SJCRH30 (cell line): ENCODE results near the gene MAD1L1. TPM values are rescaled to one million over a fixed set of nuclear protein-coding genes. Genes with fewer than 3 reads are reported as not detected.

ENCODE experiments used
- DNase-seq, 2 experiments: peaks; one replicate each; pipeline ENCODE4 v3.0.0-alpha.2; 2015 to 2020
- H3K27ac ChIP-seq: fragments of 250-450 bp; sonication (Bioruptor Pico); 2 replicates; pipeline ENCODE4 v1.5.1; 2020; ENCODE audit warnings: mild to moderate bottlenecking, moderate library complexity
- H3K27me3 ChIP-seq: fragments of 250-450 bp; sonication (Bioruptor Pico); 2 replicates; pipeline ENCODE4 v1.5.1; 2020; ENCODE audit warnings: mild to moderate bottlenecking, moderate library complexity
- H3K36me3 ChIP-seq: fragments of 250-450 bp; sonication (Bioruptor Pico); 2 replicates; pipeline ENCODE4 v1.5.1; 2020; ENCODE audit warnings: mild to moderate bottlenecking, moderate library complexity
- H3K4me1 ChIP-seq: fragments of 250-450 bp; sonication (Bioruptor Pico); 2 replicates; pipeline ENCODE4 v1.5.1; 2020; ENCODE audit warnings: mild to moderate bottlenecking, moderate library complexity
- H3K4me3 ChIP-seq: fragments of 250-450 bp; sonication (Bioruptor Pico); 2 replicates; pipeline ENCODE4 v1.5.1; 2020; ENCODE audit warnings: mild to moderate bottlenecking, moderate library complexity
- H3K9me3 ChIP-seq: fragments of 250-450 bp; sonication (Bioruptor Pico); replicated peaks from 2 replicates; pipeline ENCODE4 v1.5.1; 2020; ENCODE audit warnings: mild to moderate bottlenecking, moderate library complexity
- total RNA-seq: library from RNA; depleted of rRNA; stranded (reverse); fragments of >200 nt; shearing (Covaris generic); gene quantifications from 2 replicates; pipeline ENCODE4 v1.2.3, GENCODE V29; 2014

MAD1L1 gene
- total RNA-seq, 1 experiment from 2014 or later: 31.5 TPM

DNA sequence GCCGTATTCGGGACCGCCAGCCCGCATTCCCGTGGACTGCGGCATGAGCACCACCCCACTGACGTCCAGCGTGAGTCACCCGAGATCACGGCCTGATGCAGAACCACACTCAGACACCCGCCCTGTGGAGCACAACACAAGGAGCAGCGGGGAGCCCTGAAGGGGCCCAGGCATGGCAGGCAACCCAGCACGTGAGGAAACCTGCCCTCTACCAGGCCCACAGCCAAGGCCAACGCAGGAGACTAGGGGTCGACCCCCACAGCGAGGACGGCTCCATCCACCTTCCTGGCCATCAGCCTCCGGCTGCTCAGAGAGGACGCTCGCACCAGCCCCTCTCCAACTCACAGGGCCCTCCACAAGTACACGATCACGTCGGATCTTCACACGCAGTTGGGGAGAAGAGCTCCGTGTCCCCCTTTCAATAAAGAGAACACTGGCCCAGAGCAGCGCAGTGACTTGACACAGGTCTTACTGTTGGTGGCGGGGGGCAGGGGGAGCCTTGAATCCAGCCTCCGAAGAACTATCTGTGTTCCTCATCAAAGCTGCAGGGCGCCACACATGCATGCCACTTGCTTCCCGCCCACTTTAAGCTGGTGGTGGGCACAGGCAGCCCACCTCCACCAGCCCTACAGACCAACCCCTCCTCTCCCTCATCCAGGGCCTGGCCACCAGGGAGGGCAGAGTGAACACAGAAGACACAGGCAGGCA is 22.0 kb downstream of the MAD1L1 start:
- Histone ChIP-seq H3K9me3 (no peaks in the 10 kb centered on the region), H3K27me3 (no peaks in the 10 kb centered on the region), H3K27ac (no peak overlapping the region), H3K4me3 (no peak overlapping the region), H3K4me1 (no peaks in the 10 kb centered on the region), H3K36me3 (peaks cover 55% of the 10 kb centered on the region)
- DNase-seq: no peak

DNA sequence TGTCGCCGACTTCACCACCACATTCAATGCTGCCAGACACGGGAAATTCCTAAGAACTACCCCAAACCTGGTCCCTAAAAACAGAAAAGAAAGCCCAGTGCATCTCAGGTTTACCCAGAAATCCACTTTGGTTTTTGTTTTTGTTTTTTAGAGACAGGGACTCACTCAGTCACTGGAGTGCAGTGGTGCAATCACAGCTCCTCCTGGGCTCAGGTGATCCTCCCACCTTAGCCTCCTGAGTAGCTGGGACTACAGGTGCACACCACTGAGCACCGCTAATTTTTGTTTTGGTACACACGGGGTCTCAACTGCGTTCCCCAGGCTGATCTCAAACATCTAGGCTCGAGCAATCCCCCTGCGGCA is 22.8 kb downstream of the MAD1L1 start:
- H3K27ac ChIP-seq: no peak overlapping the region
- H3K9me3 ChIP-seq: no peaks in the 10 kb centered on the region
- DNase-seq: no peak
- H3K4me1 ChIP-seq: no peaks in the 10 kb centered on the region
- H3K27me3 ChIP-seq: no peaks in the 10 kb centered on the region
- no peak overlapping the region for H3K4me3 ChIP-seq
- peaks cover 48% of the 10 kb centered on the region for H3K36me3 ChIP-seq

DNA sequence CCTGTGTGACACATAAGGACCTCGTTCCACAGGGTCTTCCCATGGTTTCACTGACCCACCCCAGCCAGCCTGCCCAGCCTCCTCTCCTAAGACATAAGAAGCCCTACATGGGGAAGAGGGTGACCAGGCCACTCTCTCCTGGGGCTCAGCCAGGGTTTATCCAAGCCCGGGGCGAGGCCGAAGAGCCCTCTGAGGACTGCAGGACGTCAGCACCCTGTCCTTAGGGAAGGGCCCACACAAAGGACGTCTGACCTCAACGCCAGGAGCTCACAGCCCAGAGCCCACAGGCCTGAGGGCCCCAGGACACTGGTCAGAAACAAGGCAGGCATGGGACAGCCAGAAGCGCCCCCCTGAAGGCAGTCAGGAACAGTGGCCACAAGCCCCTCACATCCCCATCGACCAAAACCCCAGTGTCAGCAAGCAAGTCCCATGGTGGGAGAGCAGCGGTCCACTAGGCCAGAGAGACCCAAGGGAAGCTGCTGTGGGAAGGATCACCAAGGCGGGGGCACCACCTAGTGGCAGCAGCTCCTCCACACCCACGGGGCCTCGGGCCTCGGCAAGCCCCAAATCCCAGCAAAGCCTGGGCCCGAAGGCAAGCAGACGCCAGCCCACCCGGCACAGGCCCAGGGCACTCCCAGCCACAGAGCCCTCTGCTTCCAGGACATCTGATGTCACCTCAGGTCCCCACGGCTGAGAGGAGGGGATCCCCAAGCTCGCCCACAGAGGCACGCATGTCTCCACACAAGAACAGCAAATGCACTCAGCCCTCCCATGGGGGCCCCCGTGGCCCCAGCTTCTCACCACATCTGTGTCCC is 23.4 kb downstream of the MAD1L1 start:
- Histone ChIP-seq H3K27me3 (no peaks in the 10 kb centered on the region), H3K27ac (no peak overlapping the region), H3K9me3 (no peaks in the 10 kb centered on the region), H3K36me3 (peaks cover 42% of the 10 kb centered on the region), H3K4me1 (no peaks in the 10 kb centered on the region), H3K4me3 (no peak overlapping the region)
- DNase-seq: peak; percentile 64 to 67

DNA sequence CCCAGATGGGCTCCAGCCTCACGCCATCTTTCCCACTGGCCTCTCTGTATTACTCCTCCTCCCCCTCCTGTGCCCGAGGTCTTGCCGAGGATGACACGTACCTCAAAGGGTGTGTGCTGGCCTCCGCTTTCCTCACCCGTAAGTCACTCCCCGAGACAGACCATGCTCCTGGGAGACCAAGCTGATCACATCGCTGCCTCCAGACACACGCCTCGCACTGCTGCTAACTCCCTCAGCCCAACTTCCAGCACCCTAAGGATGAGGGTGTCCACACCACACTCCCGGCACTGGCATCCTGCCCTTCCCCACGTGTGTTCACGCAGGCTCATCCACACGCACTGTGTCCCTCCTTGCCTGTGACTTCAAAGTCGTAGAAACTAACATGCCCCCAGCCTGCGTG is 24.0 kb downstream of the MAD1L1 start:
- Histone ChIP-seq H3K36me3 (peaks cover 35% of the 10 kb centered on the region), H3K27ac (no peak overlapping the region), H3K27me3 (no peaks in the 10 kb centered on the region), H3K9me3 (no peaks in the 10 kb centered on the region), H3K4me3 (no peak overlapping the region), H3K4me1 (no peaks in the 10 kb centered on the region)
- no peak for DNase-seq

DNA sequence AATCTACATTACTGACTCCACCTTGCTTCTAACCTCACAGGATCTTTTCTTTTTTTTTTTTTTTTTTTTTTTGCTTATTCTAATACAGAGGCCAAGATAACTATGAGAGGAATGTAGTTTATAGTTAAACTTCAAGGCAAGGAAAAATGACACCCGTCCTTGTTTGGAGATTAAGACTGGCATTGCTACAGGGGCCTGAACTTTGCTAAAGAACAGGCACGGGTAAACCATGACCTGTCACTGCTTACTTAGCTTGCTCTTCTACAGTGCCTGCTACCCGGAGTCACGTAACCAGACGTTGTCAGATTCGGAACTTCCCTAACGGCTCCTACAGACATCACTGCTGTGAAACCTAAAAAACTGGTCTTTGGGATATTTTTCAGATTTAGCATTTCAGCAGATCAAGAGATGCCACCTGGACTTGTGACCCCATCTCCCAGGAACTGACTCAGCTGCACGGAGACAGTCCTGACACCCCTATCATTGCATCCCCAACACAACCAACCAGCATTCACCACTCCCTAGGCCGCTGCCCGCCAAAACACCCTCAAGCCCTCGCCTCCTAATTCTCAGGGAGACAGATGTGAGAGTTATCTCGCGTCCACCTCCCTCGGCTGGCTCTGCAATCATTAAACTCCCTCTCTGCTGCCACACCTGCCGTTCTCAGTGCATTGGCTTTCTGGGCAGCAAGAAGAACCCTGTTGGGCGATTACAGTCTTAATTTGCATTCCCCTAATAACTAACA is 27.5 kb downstream of the MAD1L1 start:
- H3K36me3 ChIP-seq: peaks cover 14% of the 10 kb centered on the region
- no peak overlapping the region for H3K27ac ChIP-seq
- H3K4me1 ChIP-seq: no peaks in the 10 kb centered on the region
- H3K4me3 ChIP-seq: no peak overlapping the region
- DNase-seq: no peak
- no peaks in the 10 kb centered on the region for H3K27me3 ChIP-seq
- no peaks in the 10 kb centered on the region for H3K9me3 ChIP-seq

GRCh38 chr7:2204446-2204845 is 28.3 kb downstream of the MAD1L1 start:
- no peak for DNase-seq
- Histone ChIP-seq H3K36me3 (peaks cover 15% of the 10 kb centered on the region), H3K27me3 (no peaks in the 10 kb centered on the region), H3K4me3 (no peak overlapping the region), H3K27ac (no peak overlapping the region), H3K9me3 (no peaks in the 10 kb centered on the region), H3K4me1 (no peaks in the 10 kb centered on the region)

GRCh38 chr7:2203766-2204300 is 28.9 kb downstream of the MAD1L1 start:
- Histone ChIP-seq H3K4me1 (no peaks in the 10 kb centered on the region), H3K27me3 (no peaks in the 10 kb centered on the region), H3K36me3 (peaks cover 18% of the 10 kb centered on the region), H3K27ac (no peak overlapping the region), H3K9me3 (no peaks in the 10 kb centered on the region), H3K4me3 (no peak overlapping the region)
- no peak for DNase-seq

DNA sequence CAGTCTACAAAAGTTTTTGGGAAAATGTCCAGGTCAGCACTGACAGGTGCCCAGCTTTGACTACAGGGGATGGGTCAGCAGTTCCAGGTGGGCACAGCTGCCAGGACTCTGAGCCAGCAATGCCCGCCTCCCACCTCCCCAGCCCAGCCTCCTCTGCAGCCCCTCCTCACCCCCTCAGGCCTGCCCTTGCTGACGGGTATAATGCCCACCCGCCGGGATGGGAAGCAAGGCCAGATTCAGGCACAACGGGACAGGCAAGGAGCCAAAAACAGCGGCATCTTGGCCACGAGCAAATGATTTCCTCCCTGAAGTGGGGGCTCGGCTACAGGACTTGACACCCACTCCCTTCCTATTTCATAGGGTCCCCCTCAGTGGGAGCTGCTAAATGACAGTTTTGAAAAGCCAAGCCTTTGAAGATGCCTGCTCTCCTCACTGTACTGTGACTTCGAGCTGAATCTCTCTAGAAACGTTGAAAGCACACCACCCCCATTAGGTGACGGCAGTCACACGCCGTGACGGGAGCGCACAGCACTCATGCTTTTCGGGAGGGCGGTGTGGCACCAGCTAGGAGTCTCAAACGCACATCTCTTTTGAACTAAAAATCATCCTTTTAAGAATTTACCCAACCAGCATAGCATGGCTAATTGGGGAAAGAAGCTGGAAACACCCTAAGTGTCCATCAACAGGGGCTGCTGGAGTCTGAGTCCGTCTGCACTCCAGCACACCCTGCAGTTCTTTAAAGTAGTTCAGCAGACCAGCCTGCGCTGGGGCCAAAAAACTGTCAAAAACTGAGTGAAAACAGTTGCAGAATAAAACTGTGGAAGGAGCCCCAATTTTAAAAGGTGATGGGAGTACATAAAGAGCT is 29.6 kb downstream of the MAD1L1 start:
- H3K27me3 ChIP-seq: no peaks in the 10 kb centered on the region
- no peak overlapping the region for H3K4me3 ChIP-seq
- no peaks in the 10 kb centered on the region for H3K4me1 ChIP-seq
- no peak for DNase-seq
- no peak overlapping the region for H3K27ac ChIP-seq
- peaks cover 14% of the 10 kb centered on the region for H3K36me3 ChIP-seq
- H3K9me3 ChIP-seq: no peaks in the 10 kb centered on the region

- Histone ChIP-seq H3K27ac (no peak overlapping the region), H3K27me3 (no peaks in the 10 kb centered on the region), H3K4me1 (no peaks in the 10 kb centered on the region), H3K9me3 (no peaks in the 10 kb centered on the region), H3K36me3 (peaks cover 6% of the 10 kb centered on the region), H3K4me3 (no peak overlapping the region)
- no peak for DNase-seq
Observed at GRCh38 chr7:2202361-2202761, 30.4 kb downstream of the MAD1L1 start.

- peaks cover 6% of the 10 kb centered on the region for H3K36me3 ChIP-seq
- no peak for DNase-seq
- H3K27ac ChIP-seq: no peak overlapping the region
- no peaks in the 10 kb centered on the region for H3K9me3 ChIP-seq
- no peaks in the 10 kb centered on the region for H3K27me3 ChIP-seq
- H3K4me1 ChIP-seq: no peaks in the 10 kb centered on the region
- H3K4me3 ChIP-seq: no peak overlapping the region
Observed at GRCh38 chr7:2201686-2202360, 30.9 kb downstream of the MAD1L1 start.

DNA sequence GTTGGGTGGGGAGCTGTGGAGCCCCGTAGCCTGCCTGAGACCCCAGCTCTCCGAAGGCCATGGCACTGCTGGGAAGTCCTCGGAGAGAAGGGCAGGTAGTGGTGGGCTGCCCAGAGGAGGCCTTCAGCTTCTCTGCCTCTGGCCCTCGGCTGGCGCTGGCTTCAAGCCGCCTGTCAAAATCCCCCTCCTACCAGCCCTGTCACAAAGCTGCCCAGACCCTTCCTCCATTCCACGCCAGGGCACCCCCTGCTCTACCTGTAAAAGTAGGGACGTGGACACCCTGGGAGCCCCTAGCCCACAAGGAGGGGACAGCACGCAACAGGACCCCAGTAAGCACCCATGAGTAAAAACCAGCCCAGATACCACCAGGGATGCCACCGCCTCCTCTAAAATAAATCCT is 31.6 kb downstream of the MAD1L1 start:
- Histone ChIP-seq H3K4me1 (no peaks in the 10 kb centered on the region), H3K9me3 (no peaks in the 10 kb centered on the region), H3K27ac (no peak overlapping the region), H3K4me3 (no peak overlapping the region), H3K27me3 (no peaks in the 10 kb centered on the region), H3K36me3 (peaks cover 6% of the 10 kb centered on the region)
- no peak for DNase-seq

GRCh38 chr7:2200584-2200980 is 32.2 kb downstream of the MAD1L1 start:
- Histone ChIP-seq H3K9me3 (no peaks in the 10 kb centered on the region), H3K4me3 (no peak overlapping the region), H3K27ac (no peak overlapping the region), H3K27me3 (no peaks in the 10 kb centered on the region), H3K4me1 (no peaks in the 10 kb centered on the region), H3K36me3 (peaks cover 11% of the 10 kb centered on the region)
- DNase-seq: no peak

- H3K4me3 ChIP-seq: no peak overlapping the region
- peaks cover 4% of the 10 kb centered on the region for H3K9me3 ChIP-seq
- H3K4me1 ChIP-seq: no peaks in the 10 kb centered on the region
- H3K36me3 ChIP-seq: peaks cover 16% of the 10 kb centered on the region
- no peaks in the 10 kb centered on the region for H3K27me3 ChIP-seq
- no peak overlapping the region for H3K27ac ChIP-seq
- no peak for DNase-seq
Observed at GRCh38 chr7:2199956-2200583, 32.7 kb downstream of the MAD1L1 start.
